PC-3 (cell line): ENCODE data around the gene FIZ1. TPM values are rescaled to one million over a fixed set of nuclear protein-coding genes. Genes with fewer than 3 reads are reported as not detected.

Experiments
- ATAC-seq: fragments of 200-7000 bp; cut with Tn5 transposase; 2 replicates; pipeline ENCODE4 v1.9.1; 2020; ENCODE audit warnings: mild to moderate bottlenecking, moderate library complexity
- BruUV-seq: library from RNA; stranded (reverse); fragments of 400-500 nt; replicated peaks from 2 replicates; lab custom pipeline; 2021; lab: Mats Ljungman, UMichigan
- CTCF ChIA-PET: fragments of 300-600 bp; sonication (Branson Sonifier 250); formaldehyde crosslinking; loops from one replicate; lab custom pipeline; 2022; ENCODE audit warnings: antibody characterized with exemption; lab: Charles Lee
- POLR2A ChIA-PET: fragments of 300-600 bp; sonication (Branson Sonifier 250); formaldehyde crosslinking; loops from one replicate; lab custom pipeline; 2022; ENCODE audit warnings: antibody characterized with exemption; ENCODE audit not compliant: unreplicated experiment; lab: Charles Lee
- DNase-seq: peaks from one replicate; pipeline ENCODE4 v3.0.0-alpha.2; 2015
- H2AFZ ChIP-seq: fragments of 300-600 bp; sonication (generic); 2 replicates; pipeline ENCODE4 v1.6.0; 2016; ENCODE audit warnings: antibody characterized with exemption, low read length
- H3F3A ChIP-seq: fragments of 300-600 bp; sonication (generic); one replicate; pipeline ENCODE4 v1.6.0; 2017; ENCODE audit warnings: antibody characterized with exemption, low read length, control low read depth, mild to moderate bottlenecking; ENCODE audit not compliant: unreplicated experiment
- H3K27ac ChIP-seq: fragments of 300-600 bp; sonication (generic); 2 replicates; pipeline ENCODE4 v1.5.1; 2016; ENCODE audit warnings: mild to moderate bottlenecking, low read length
- H3K27me3 ChIP-seq: fragments of 300-600 bp; sonication (generic); 2 replicates; pipeline ENCODE4 v1.6.1; 2016; ENCODE audit warnings: low read length, mixed read lengths
- H3K36me3 ChIP-seq: fragments of 300-600 bp; sonication (generic); 2 replicates; pipeline ENCODE4 v1.6.1; 2016; ENCODE audit warnings: low read depth, mixed run types, low read length, mixed read lengths
- H3K4me1 ChIP-seq: fragments of 300-600 bp; sonication (generic); 2 replicates; pipeline ENCODE4 v1.5.1; 2016; ENCODE audit warnings: low read length; ENCODE audit not compliant: insufficient read depth
- H3K4me2 ChIP-seq: fragments of 300-600 bp; sonication (generic); 2 replicates; pipeline ENCODE4 v1.6.0; 2016; ENCODE audit warnings: low read length
- H3K4me3 ChIP-seq: fragments of 300-600 bp; sonication (generic); 2 replicates; pipeline ENCODE4 v1.5.1; 2016; ENCODE audit warnings: mild to moderate bottlenecking, low read length, mixed read lengths
- H3K79me2 ChIP-seq: fragments of 300-600 bp; sonication (generic); 2 replicates; pipeline ENCODE4 v1.6.1; 2017; ENCODE audit warnings: low read length, mixed read lengths
- H3K9ac ChIP-seq: fragments of 300-600 bp; sonication (generic); 2 replicates; pipeline ENCODE4 v1.6.0; 2016; ENCODE audit warnings: mild to moderate bottlenecking, low read length
- H3K9me2 ChIP-seq: fragments of 300-600 bp; sonication (generic); replicated peaks from 2 replicates; pipeline ENCODE4 v1.6.1; 2016; ENCODE audit warnings: mixed run types, low read length, mixed read lengths
- H3K9me3 ChIP-seq: fragments of 300-600 bp; sonication (generic); 2 replicates; pipeline ENCODE4 v1.6.1; 2016; ENCODE audit warnings: low read length, mixed read lengths
- H4K20me1 ChIP-seq: fragments of 300-600 bp; sonication (generic); 2 replicates; pipeline ENCODE4 v1.6.1; 2016; ENCODE audit warnings: low read length, mixed read lengths
- EZH2 ChIP-seq: fragments of 300-600 bp; sonication (generic); IDR thresholded peaks from one replicate; pipeline ENCODE4 v1.6.1; 2017; ENCODE audit warnings: antibody characterized with exemption, mild to moderate bottlenecking, low read length; ENCODE audit not compliant: unreplicated experiment
- EZH2phosphoT487 ChIP-seq: fragments of 300-600 bp; sonication (generic); IDR thresholded peaks from 2 replicates; pipeline ENCODE4 v1.6.1; 2018; ENCODE audit warnings: mild to moderate bottlenecking, antibody characterized with exemption, low read length, borderline replicate concordance
- intact Hi-C: fragments of 100-400 bp; cut with micrococcal nuclease; formaldehyde crosslinking; loops from 2 replicates; pipeline ENCODE4 v1.9.0; 2023
- total RNA-seq: library from RNA; depleted of rRNA; stranded (reverse); fragments of >200 nt; gene quantifications from 2 replicates; pipeline ENCODE4 v1.2.3, GENCODE V29; 2014
- TF ChIP-seq, protein P1 (sequence below): fragments of 300-600 bp; sonication (generic); conservative IDR thresholded peaks from 2 replicates; pipeline ENCODE4 v1.5.1; 2017; ENCODE audit warnings: antibody characterized with exemption, low read depth, mild to moderate bottlenecking, low read length

The FIZ1 gene
- total RNA-seq, 1 experiment from 2014 or later, result 11.7 TPM

DNA sequence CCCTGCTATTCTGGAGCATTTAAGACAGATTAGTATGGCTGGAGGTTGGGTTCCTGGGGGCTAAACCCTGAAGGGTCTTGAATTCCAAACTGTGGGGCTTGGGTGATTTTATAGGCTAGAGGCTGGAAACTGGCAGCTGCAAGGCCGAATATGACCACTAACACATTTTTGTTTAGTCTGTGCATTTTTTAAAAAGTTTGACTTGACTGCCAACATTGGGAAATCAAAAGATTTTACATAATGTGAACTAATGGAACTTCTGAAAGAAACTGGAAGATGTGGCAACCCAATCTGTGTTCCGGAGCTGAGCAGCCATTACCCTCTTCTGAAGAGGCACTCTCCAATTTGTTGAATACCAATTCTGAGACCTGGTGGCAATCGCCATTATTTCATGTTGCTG is 20.0 kb upstream of the FIZ1 start:
- CTCF ChIA-PET, result no interaction called here
- no peak for TF ChIP-seq EZH2phosphoT487
- no peak for DNase-seq

DNA sequence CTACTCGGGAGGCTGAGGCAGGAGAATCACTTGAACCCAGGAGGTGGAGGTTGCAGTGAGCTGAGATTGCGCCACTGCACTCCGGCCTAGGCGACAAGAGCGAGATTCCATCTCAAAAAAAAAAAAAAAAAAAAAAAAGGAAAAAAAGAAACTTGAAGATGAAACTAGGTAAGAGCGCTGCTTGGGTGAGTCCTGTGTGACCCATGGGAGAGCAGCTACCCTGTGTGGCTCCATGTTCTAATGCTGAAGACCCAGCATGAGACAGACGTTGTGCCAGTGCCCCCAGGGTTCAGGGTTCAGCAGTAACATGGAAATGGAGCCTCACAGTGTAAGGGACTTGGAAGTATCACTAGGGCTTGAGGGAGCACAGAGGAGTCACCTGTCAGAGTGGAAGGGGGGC is 19.1 kb upstream of the FIZ1 start:
- CTCF ChIA-PET, result no interaction called here

More for the DNA sequence above, 20.0 kb upstream of the FIZ1 start:
- Histone ChIP-seq H3K9me2 (no peaks in the 10 kb centered on the region), H3F3A (no peaks in the 10 kb centered on the region), H3K27ac (no peak overlapping the region), H3K36me3 (no peaks in the 10 kb centered on the region; the same call in 1 of the 2 replicates), H3K9me3 (no peaks in the 10 kb centered on the region), H3K79me2 (peaks cover 8% of the 10 kb centered on the region), H2AFZ (no peak overlapping the region), H3K27me3 (no peaks in the 10 kb centered on the region), H3K9ac (no peak overlapping the region), H4K20me1 (peaks cover 4% of the 10 kb centered on the region; the same call in 1 of the 2 replicates), H3K4me1 (0 out of 2 replicates have a peak, but pooled peaks cover 4% of the 10 kb centered on the region), H3K4me2 (no peak overlapping the region), H3K4me3 (no peak overlapping the region)
- ATAC-seq, result no peak
- POLR2A ChIA-PET, result no interaction called here
- intact Hi-C loops, result no loop called here
- TSS peak; percentile 19 for BruUV-seq

DNA sequence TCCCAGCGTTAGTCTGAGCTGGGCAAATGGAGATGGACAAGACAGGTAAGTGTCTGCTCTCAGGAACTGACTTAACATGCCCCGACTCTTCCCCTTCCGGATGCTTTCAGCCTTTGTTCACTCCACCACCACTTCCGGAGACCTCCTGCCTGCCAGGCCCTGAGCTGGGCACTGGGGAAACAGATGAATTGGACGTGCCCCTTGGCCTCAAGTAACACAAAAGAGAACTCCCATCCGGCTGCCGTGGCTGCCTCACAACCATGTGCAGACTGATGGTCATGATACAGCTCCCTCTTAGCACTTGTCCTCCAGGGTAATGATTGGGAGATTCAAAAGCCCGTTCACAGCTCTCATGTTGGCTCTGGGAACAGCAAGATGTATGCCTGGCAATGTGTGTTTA is 18.1 kb upstream of the FIZ1 start:
- H3K9me2 ChIP-seq, result no peaks in the 10 kb centered on the region
- TF ChIP-seq, protein P1, sequence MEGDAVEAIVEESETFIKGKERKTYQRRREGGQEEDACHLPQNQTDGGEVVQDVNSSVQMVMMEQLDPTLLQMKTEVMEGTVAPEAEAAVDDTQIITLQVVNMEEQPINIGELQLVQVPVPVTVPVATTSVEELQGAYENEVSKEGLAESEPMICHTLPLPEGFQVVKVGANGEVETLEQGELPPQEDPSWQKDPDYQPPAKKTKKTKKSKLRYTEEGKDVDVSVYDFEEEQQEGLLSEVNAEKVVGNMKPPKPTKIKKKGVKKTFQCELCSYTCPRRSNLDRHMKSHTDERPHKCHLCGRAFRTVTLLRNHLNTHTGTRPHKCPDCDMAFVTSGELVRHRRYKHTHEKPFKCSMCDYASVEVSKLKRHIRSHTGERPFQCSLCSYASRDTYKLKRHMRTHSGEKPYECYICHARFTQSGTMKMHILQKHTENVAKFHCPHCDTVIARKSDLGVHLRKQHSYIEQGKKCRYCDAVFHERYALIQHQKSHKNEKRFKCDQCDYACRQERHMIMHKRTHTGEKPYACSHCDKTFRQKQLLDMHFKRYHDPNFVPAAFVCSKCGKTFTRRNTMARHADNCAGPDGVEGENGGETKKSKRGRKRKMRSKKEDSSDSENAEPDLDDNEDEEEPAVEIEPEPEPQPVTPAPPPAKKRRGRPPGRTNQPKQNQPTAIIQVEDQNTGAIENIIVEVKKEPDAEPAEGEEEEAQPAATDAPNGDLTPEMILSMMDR, result no peak
- no peak for TF ChIP-seq EZH2phosphoT487
- TF ChIP-seq EZH2, result no peak
- no peak overlapping the region for H3K27ac ChIP-seq
- ATAC-seq (no peak), DNase-seq (no peak)
- H3K9me3 ChIP-seq, result no peaks in the 10 kb centered on the region
- intact Hi-C loops, result no loop called here
- POLR2A ChIA-PET, result no interaction called here
- H3K4me3 ChIP-seq, result no peak overlapping the region
- no peak overlapping the region for H3K4me2 ChIP-seq
- no TSS peak for BruUV-seq
- no peaks in the 10 kb centered on the region for H3K27me3 ChIP-seq
- H3K79me2 ChIP-seq, result no peaks in the 10 kb centered on the region; the same call in 1 of the 2 replicates
- H2AFZ ChIP-seq, result no peak overlapping the region
- no peaks in the 10 kb centered on the region for H3F3A ChIP-seq
- CTCF ChIA-PET, result no interaction called here
- no peaks in the 10 kb centered on the region; the same call in 1 of the 2 replicates for H3K36me3 ChIP-seq
- no peak overlapping the region for H3K9ac ChIP-seq
- H3K4me1 ChIP-seq, result no peaks in the 10 kb centered on the region
- H4K20me1 ChIP-seq, result no peaks in the 10 kb centered on the region

More for the DNA sequence above, 19.1 kb upstream of the FIZ1 start:
- Histone ChIP-seq H3K27me3 (no peaks in the 10 kb centered on the region), H3K9me3 (no peaks in the 10 kb centered on the region), H2AFZ (no peak overlapping the region), H3K9ac (no peak overlapping the region), H3K4me1 (no peaks in the 10 kb centered on the region), H3K79me2 (peaks cover 3% of the 10 kb centered on the region; the same call in 1 of the 2 replicates), H3K9me2 (no peaks in the 10 kb centered on the region), H3K4me3 (no peak overlapping the region), H3K27ac (no peak overlapping the region), H4K20me1 (no peaks in the 10 kb centered on the region), H3K36me3 (no peaks in the 10 kb centered on the region; the same call in 1 of the 2 replicates), H3F3A (no peaks in the 10 kb centered on the region), H3K4me2 (no peak overlapping the region)
- POLR2A ChIA-PET, result interaction anchor here (0.6 kb wide), 1 partner anchor 8 kb away, joined by 24 read pairs; no protein-coding TSS in a partner anchor
- DNase-seq (no peak), ATAC-seq (no peak)
- intact Hi-C loops, result no loop called here
- TF ChIP-seq EZH2phosphoT487, result no peak
- no peak for TF ChIP-seq EZH2
- TF ChIP-seq, protein P1, result no peak
- no TSS peak for BruUV-seq
